OCI-LY7 (cell line): ENCODE results near the gene SIGLEC1. TPM values are rescaled to one million over a fixed set of nuclear protein-coding genes. Genes with fewer than 3 reads are reported as not detected.

ENCODE experiments used
- BruUV-seq: library from RNA; stranded (reverse); fragments of 400-500 nt; replicated peaks from 2 replicates; lab custom pipeline; 2021; lab: Mats Ljungman, UMichigan
- CTCF ChIA-PET: fragments of 300-600 bp; sonication (Branson Sonifier 250); formaldehyde crosslinking; loops from one replicate; lab custom pipeline; 2022; ENCODE audit warnings: antibody characterized with exemption; ENCODE audit not compliant: unreplicated experiment; lab: Charles Lee
- POLR2A ChIA-PET: fragments of 300-600 bp; sonication (Branson Sonifier 250); formaldehyde crosslinking; loops from one replicate; lab custom pipeline; 2022; ENCODE audit warnings: antibody characterized with exemption; lab: Charles Lee
- DNase-seq: peaks from one replicate; pipeline ENCODE4 v3.0.0-alpha.2; 2015; ENCODE audit warnings: low spot score
- H2AFZ ChIP-seq: fragments of 200-600 bp; sonication (generic), shearing (Covaris generic); 2 replicates; pipeline ENCODE4 v1.6.1; 2014; ENCODE audit warnings: mild to moderate bottlenecking, antibody characterized with exemption, low read length, moderate library complexity
- H3K27ac ChIP-seq: fragments of 200-600 bp; sonication (generic); 2 replicates; pipeline ENCODE4 v1.5.1; 2014; ENCODE audit warnings: mixed run types, low read depth, mild to moderate bottlenecking, moderate library complexity, low read length, inconsistent platforms; ENCODE audit not compliant: poor library complexity, severe bottlenecking
- H3K36me3 ChIP-seq: fragments of 200-600 bp; sonication (generic); 2 replicates; pipeline ENCODE4 v1.6.1; 2014; ENCODE audit warnings: mild to moderate bottlenecking, antibody characterized with exemption, low read length, moderate library complexity, mixed read lengths; ENCODE audit not compliant: insufficient read depth
- H3K4me1 ChIP-seq: fragments of 200-600 bp; sonication (generic); 2 replicates; pipeline ENCODE4 v1.5.1; 2014; ENCODE audit warnings: mild to moderate bottlenecking, low read length; ENCODE audit not compliant: insufficient read depth, poor library complexity, severe bottlenecking
- H3K4me2 ChIP-seq: fragments of 200-600 bp; sonication (generic); 2 replicates; pipeline ENCODE4 v1.6.1; 2014; ENCODE audit warnings: mild to moderate bottlenecking, low read length
- H3K4me3 ChIP-seq: fragments of 200-600 bp; sonication (generic); 2 replicates; pipeline ENCODE4 v1.5.1; 2014; ENCODE audit warnings: mild to moderate bottlenecking, low read depth, low read length; ENCODE audit not compliant: poor library complexity, severe bottlenecking
- H3K79me2 ChIP-seq: fragments of 200-600 bp; sonication (generic); 2 replicates; pipeline ENCODE4 v1.6.1; 2016; ENCODE audit warnings: low read depth, mild to moderate bottlenecking, low read length, moderate library complexity, mixed read lengths; ENCODE audit not compliant: insufficient read depth
- H3K9me2 ChIP-seq: fragments of 200-600 bp; sonication (generic); 2 replicates; pipeline ENCODE4 v1.6.1; 2016; ENCODE audit warnings: mild to moderate bottlenecking, low read length, mixed read lengths; ENCODE audit not compliant: insufficient read depth
- H3K9me3 ChIP-seq: fragments of 200-600 bp; sonication (generic); 2 replicates; pipeline ENCODE4 v1.6.1; 2014; ENCODE audit warnings: mild to moderate bottlenecking, mixed run types, low read length, mixed read lengths
- H4K20me1 ChIP-seq: fragments of 200-600 bp; sonication (generic); 2 replicates; pipeline ENCODE4 v1.6.1; 2014; ENCODE audit warnings: mild to moderate bottlenecking, antibody characterized with exemption, low read length, moderate library complexity, mixed read lengths; ENCODE audit not compliant: insufficient read depth
- EZH2phosphoT487 ChIP-seq: fragments of 200-600 bp; sonication (generic); IDR thresholded peaks from 2 replicates; pipeline ENCODE4 v1.6.1; 2018; ENCODE audit warnings: low read depth, borderline replicate concordance, mild to moderate bottlenecking, mixed run types, antibody characterized with exemption, low read length, moderate library complexity, mixed read lengths
- intact Hi-C: fragments of 100-400 bp; cut with micrococcal nuclease; formaldehyde crosslinking; loops from one replicate; pipeline ENCODE4 v1.10.0; 2022; ENCODE audit not compliant: unreplicated experiment
- total RNA-seq, 2 experiments: library from RNA; depleted of rRNA in 1 of 2; stranded (reverse); fragments of >200 nt in 1 of 2; shearing (Covaris generic) in 1 of 2; gene quantifications; 2 replicates each; pipeline ENCODE4 v1.2.3, GENCODE V29; 2014 to 2022
- TF ChIP-seq, protein P1 (sequence below): fragments of 200-600 bp; sonication (generic); conservative IDR thresholded peaks from 2 replicates; pipeline ENCODE4 v1.5.1; 2014; ENCODE audit warnings: mild to moderate bottlenecking, antibody characterized with exemption, low read length, moderate library complexity, mixed read lengths

SIGLEC1 gene
- total RNA-seq, 2 experiments from 2014 or later: 0.11 TPM; not detected in 1

DNA sequence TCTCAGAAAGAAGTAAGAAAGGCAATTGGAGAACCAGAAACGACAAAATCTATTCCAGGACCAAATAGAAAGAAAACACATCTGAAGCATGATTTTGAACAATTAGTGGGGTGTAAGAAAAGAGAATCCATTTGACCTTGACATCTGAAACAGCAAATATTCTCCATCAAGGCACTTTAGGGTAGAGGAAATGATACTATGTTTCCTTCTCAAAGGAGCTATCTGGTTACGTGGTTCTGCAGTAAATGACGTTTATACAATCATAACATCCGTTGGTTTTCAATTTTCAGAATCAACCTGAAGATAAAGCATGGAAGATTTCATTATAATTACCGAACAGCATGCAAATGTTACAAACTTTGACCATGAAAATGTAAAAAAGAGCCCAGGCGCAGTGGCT is 8.2 kb upstream of the SIGLEC1 start:
- H3K4me1 ChIP-seq: peaks cover 13% of the 10 kb centered on the region
- DNase-seq: no peak
- no peak overlapping the region for H3K4me3 ChIP-seq
- H3K27ac ChIP-seq: peak overlapping the region; percentile 41
- POLR2A ChIA-PET: interaction anchor here (1.3 kb wide), 1 partner anchor 47 kb away, joined by 5 read pairs; the partner anchor contains the start of gene ADISSP
- peak overlapping the region; percentile 35; the same call in 1 of the 2 replicates for H3K4me2 ChIP-seq
- H3K9me3 ChIP-seq: no peaks in the 10 kb centered on the region
- H3K9me2 ChIP-seq: no peaks in the 10 kb centered on the region
- TF ChIP-seq, protein P1, sequence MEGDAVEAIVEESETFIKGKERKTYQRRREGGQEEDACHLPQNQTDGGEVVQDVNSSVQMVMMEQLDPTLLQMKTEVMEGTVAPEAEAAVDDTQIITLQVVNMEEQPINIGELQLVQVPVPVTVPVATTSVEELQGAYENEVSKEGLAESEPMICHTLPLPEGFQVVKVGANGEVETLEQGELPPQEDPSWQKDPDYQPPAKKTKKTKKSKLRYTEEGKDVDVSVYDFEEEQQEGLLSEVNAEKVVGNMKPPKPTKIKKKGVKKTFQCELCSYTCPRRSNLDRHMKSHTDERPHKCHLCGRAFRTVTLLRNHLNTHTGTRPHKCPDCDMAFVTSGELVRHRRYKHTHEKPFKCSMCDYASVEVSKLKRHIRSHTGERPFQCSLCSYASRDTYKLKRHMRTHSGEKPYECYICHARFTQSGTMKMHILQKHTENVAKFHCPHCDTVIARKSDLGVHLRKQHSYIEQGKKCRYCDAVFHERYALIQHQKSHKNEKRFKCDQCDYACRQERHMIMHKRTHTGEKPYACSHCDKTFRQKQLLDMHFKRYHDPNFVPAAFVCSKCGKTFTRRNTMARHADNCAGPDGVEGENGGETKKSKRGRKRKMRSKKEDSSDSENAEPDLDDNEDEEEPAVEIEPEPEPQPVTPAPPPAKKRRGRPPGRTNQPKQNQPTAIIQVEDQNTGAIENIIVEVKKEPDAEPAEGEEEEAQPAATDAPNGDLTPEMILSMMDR: no peak
- no peak for TF ChIP-seq EZH2phosphoT487
- H4K20me1 ChIP-seq: no peaks in the 10 kb centered on the region
- BruUV-seq: no TSS peak
- H2AFZ ChIP-seq: no peak overlapping the region
- H3K36me3 ChIP-seq: no peaks in the 10 kb centered on the region
- CTCF ChIA-PET: no interaction called here
- intact Hi-C loops: loop anchor here (1.0 kb wide), 1 partner anchor 48 kb away; no protein-coding TSS in a partner anchor
- H3K79me2 ChIP-seq: no peaks in the 10 kb centered on the region

DNA sequence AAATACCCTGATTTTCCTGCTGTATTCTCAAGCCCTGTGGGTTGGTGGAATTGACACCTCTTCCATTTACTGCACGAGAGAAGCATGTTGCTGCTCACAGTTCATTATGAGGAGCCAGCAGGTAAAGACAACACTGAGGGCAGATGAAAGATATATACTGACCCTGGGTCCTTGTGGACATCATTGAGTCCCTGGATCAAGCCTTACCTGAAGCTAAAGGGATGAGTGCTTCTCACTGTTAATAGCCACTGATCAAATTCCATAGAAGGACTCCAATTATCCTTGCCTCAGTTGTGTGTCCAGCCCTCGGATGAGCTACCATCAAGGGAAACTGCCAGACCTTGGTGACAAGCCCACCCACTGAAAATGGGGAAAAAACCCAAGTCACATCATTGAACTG is 7.7 kb upstream of the SIGLEC1 start:
- H3K36me3 ChIP-seq: no peaks in the 10 kb centered on the region

More for the DNA sequence above, 7.7 kb upstream of the SIGLEC1 start:
- Histone ChIP-seq H4K20me1 (no peaks in the 10 kb centered on the region), H3K4me3 (no peak overlapping the region), H3K79me2 (no peaks in the 10 kb centered on the region), H2AFZ (no peak overlapping the region), H3K9me3 (no peaks in the 10 kb centered on the region), H3K27ac (peak overlapping the region; percentile 5), H3K4me2 (peak overlapping the region; percentile 35; the same call in 1 of the 2 replicates), H3K4me1 (peaks cover 13% of the 10 kb centered on the region), H3K9me2 (no peaks in the 10 kb centered on the region)
- intact Hi-C loops: loop anchor here (1.0 kb wide), 1 partner anchor 48 kb away; no protein-coding TSS in a partner anchor
- BruUV-seq: no TSS peak
- no peak for DNase-seq
- POLR2A ChIA-PET: interaction anchor here (0.6 to 1.3 kb wide), 2 partner anchors 47 to 67 kb away, joined by 3 to 5 read pairs; partner anchors contain the start of gene ADISSP
- TF ChIP-seq, protein P1: no peak
- TF ChIP-seq EZH2phosphoT487: no peak
- CTCF ChIA-PET: interaction anchor here (0.8 kb wide), 1 partner anchor 35 kb away, joined by 3 read pairs; no protein-coding TSS in a partner anchor
